Ovary (tissue), 3 donors: ENCODE results near the gene GLYR1.

Experiments
- EP300 ChIP-seq: sonication (generic); formaldehyde crosslinking; IDR thresholded peaks from one replicate; pipeline ENCODE4 v1.6.1; 2017; ENCODE audit warnings: antibody characterized with exemption
- TF ChIP-seq, protein P1 (sequence below), 3 donors: fragments of 450-650 bp in 2 of 3; fragments of 200-600 bp in 1 of 3; IDR thresholded peaks; one replicate each; pipeline versions ENCODE4 v1.5.1 to v1.8.0; 2016 to 2022; ENCODE audit warnings: antibody characterized with exemption in 3 of 3, mild to moderate bottlenecking in 1 of 3
- donor health status: DM: no; HTN: no; CAD: no.

DNA sequence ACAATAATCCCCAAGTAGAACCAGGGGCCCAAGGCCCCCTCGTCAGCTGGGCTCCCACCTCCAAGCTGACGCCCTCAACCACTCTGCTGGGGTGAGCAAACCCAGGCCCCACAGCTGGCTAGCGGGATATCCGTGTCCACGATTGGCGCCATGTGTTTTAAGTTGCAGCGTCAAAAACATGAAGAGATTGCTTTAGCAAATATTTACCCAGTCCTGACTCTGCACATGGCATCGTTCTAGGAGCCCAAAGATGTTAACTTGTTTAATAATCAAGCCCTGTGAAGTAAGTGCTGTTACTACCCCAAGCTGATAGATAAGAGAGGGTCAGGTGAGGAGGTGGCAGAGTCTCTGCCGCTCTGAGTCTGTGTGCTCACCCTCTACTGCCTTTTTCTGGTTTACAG lies 58.6 kb downstream of the GLYR1 start:
- TF ChIP-seq, protein P1, sequence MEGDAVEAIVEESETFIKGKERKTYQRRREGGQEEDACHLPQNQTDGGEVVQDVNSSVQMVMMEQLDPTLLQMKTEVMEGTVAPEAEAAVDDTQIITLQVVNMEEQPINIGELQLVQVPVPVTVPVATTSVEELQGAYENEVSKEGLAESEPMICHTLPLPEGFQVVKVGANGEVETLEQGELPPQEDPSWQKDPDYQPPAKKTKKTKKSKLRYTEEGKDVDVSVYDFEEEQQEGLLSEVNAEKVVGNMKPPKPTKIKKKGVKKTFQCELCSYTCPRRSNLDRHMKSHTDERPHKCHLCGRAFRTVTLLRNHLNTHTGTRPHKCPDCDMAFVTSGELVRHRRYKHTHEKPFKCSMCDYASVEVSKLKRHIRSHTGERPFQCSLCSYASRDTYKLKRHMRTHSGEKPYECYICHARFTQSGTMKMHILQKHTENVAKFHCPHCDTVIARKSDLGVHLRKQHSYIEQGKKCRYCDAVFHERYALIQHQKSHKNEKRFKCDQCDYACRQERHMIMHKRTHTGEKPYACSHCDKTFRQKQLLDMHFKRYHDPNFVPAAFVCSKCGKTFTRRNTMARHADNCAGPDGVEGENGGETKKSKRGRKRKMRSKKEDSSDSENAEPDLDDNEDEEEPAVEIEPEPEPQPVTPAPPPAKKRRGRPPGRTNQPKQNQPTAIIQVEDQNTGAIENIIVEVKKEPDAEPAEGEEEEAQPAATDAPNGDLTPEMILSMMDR (IDR thresholded peaks at IDR 0.05) = no peak
- no peak for TF ChIP-seq EP300
